GM12872 (cell line): ENCODE results near the gene NPTN.

Experiments
- TF ChIP-seq, protein P1 (sequence below): IDR thresholded peaks from 3 replicates; pipeline ENCODE4 v1.5.1; 2011; ENCODE audit warnings: low read depth, mild to moderate bottlenecking, low read length, moderate library complexity; ENCODE audit not compliant: insufficient read depth

NPTN gene

DNA sequence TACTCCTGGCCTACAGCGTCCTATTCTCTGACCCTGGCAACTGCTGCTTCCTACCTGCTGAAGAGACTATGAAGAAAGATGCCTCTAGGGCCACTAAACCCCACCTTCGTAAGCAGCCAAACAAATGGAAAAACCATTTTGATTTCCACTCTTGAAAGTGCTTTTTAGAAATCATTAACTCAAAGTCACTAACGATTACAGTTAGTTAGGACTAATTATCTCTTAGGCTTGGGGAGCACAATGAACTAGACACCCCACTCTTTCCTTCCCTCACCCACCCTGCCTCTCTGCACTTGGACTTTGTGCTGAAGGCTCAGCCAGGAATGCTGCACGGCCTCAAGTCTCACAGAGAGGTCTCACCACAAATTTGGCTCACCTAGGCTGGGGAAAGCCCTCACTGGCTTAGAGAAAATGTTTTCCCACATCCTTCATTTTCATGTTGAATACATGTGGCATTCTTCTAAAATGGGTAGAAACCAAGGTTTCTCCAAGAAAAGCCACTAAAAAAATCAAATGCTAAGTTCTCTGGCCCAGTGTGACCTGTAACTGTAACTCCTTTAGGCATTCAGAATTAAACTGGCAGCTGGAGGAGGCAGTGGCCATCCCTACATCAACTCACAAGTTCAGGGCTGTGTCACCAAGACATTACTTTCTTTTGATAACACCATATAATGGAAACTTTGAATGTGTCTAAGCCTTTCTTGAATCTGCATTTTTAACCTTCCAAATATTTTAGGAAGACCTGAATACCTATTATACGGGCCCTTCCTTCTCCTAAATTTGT, 47.1 kb downstream of the NPTN start:
- TF ChIP-seq, protein P1, sequence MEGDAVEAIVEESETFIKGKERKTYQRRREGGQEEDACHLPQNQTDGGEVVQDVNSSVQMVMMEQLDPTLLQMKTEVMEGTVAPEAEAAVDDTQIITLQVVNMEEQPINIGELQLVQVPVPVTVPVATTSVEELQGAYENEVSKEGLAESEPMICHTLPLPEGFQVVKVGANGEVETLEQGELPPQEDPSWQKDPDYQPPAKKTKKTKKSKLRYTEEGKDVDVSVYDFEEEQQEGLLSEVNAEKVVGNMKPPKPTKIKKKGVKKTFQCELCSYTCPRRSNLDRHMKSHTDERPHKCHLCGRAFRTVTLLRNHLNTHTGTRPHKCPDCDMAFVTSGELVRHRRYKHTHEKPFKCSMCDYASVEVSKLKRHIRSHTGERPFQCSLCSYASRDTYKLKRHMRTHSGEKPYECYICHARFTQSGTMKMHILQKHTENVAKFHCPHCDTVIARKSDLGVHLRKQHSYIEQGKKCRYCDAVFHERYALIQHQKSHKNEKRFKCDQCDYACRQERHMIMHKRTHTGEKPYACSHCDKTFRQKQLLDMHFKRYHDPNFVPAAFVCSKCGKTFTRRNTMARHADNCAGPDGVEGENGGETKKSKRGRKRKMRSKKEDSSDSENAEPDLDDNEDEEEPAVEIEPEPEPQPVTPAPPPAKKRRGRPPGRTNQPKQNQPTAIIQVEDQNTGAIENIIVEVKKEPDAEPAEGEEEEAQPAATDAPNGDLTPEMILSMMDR: no peak

DNA sequence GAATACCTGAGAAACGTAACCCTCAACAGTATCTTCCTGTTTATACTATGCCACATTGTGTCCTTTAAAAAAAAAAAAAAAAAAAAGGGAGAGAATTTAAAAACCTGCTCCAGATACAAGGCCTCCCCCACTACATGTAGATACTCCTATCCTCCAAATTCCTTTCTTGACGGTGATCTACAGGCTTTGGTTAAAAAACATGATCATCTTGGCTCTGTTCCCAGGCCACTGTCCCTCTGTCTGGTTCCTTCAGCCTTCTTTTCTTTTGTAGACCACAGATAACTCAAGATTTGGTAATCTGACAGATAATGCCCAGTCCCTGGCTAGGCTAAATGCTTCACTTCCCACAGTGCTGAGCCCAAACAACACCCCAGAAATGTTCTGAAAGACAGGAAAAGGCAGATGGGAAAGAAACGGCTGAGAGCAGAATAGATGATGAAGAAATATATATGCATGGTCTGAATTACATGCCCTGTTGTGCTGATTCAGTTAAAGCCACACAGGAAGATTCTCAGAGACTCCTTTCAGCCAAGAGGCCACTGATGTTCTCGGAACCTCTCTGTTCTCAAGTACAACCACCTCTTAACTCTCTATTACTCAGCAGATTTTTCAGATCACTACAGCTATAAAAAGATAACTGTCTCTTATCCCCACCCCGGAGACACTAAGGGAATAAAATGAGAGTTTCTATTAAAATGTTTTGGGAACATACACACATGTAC, 48.3 kb downstream of the NPTN start:
- TF ChIP-seq, protein P1: no peak

GRCh38 chr15:73583544-73583943, 49.6 kb downstream of the NPTN start:
- TF ChIP-seq, protein P1: no peak

GRCh38 chr15:73582851-73583379, 50.3 kb downstream of the NPTN start:
- TF ChIP-seq, protein P1: no peak

DNA sequence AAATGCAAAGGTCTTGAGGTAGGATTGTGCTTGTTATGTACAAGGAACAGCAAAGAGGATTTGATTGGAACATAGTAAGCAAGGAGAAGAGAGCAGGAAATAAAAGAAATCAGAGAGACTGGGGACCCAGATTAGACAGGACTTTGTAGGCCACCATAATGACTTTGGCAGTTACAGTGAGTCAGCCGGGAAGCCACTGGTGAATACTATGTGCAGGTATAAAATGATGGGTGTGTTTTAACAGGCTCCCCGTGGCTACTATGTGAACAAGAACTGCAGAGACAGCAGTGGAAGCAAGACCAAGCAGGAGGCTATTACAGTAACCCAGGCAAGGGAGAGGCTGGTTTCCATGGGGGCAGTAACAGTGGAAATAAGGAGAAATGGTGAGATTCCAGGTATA, 55.2 kb downstream of the NPTN start:
- TF ChIP-seq, protein P1: no peak

DNA sequence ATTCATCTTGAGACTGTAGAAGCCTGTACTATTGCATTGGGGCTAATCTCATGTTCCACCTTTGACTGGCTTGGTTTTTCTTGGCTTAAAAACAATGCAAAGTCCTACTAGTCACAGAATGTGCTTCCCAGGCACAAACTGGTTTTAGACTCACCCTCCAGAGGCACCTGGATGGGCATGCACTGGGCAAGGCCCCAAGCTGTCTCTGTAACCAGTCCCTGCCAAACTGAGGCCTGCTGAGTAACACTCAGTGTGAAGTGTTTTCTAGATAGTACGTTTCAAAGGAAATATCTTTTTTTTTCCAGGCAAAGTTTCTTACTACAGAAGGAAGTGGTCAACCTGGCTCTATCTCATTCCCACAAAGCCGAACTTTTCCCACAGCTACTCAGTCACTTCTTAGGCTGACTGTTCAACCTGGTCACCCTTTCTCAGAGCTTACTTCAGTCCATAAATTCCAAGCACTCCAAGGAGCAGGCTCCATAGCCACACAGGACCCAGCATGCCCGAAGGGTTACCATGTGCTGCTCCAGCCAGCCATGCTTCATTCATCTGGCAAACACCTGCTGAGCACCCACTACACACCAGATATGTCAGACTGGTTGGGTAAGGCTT, 57.4 kb downstream of the NPTN start:
- TF ChIP-seq, protein P1: no peak

DNA sequence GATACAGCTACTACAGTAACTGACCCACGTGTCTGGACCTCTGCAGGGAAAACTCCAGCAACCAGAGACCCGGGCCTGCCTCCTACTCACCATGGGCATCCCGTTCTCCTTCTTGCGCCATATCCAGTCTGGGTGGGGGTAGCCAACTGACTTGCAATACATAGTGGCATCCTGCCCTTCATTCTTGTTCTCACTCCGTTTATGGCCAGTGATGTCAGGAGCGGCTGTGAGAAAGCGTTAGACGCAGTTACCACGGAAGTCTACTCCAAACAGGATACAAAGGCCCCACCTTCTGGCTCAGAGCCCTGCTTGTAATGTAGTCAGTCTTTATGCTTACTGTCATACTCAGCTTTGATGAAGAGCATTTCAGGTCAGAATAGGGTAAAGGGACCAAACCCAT, 59.6 kb downstream of the NPTN start:
- TF ChIP-seq, protein P1: no peak
